H1 (cell line): Measurements from ENCODE around the gene CTNS. TPM values are rescaled to one million over a fixed set of nuclear protein-coding genes. Genes with fewer than 3 reads are reported as not detected.

Experiments used
- CTCF ChIA-PET: fragments of 300-600 bp; sonication (Branson Sonifier 250); formaldehyde crosslinking; loops from one replicate; lab custom pipeline; 2021; ENCODE audit not compliant: partially characterized antibody; lab: Charles Lee
- POLR2A ChIA-PET: fragments of 300-600 bp; sonication (Branson Sonifier 250); formaldehyde crosslinking; loops from one replicate; lab custom pipeline; 2021; ENCODE audit warnings: inconsistent platforms; ENCODE audit not compliant: partially characterized antibody; lab: Charles Lee
- DNase-seq, 2 experiments: peaks; one replicate each; pipeline versions ENCODE4 v3.0.0 to v3.0.0-alpha.2; 2010 to 2022; ENCODE audit warnings: low spot score in 2 of 2, low read depth in 1 of 2, mixed read lengths in 1 of 2
- FAIRE-seq: peaks from 2 replicates; lab custom pipeline; 2011; peaks lifted over from hg19 to GRCh38; lab: Jason Lieb, UNC
- H2AFZ ChIP-seq: 2 replicates; pipeline ENCODE4 v1.8.1; 2012; ENCODE audit warnings: low read length, inconsistent platforms
- H2AK5ac ChIP-seq: 2 replicates; pipeline ENCODE4 v1.6.1; 2013; ENCODE audit warnings: low read depth, low read length
- H2BK120ac ChIP-seq: replicated peaks from 2 replicates; pipeline ENCODE3; 2013; ENCODE audit warnings: low read depth, low read length, inconsistent platforms
- H2BK12ac ChIP-seq: 2 replicates; pipeline ENCODE4 v1.6.1; 2013; ENCODE audit warnings: low read depth, low read length
- H2BK15ac ChIP-seq: 2 replicates; pipeline ENCODE4 v1.6.1; 2013; ENCODE audit warnings: low read length
- H2BK20ac ChIP-seq: 2 replicates; pipeline ENCODE4 v1.6.1; 2013; ENCODE audit warnings: low read length
- H2BK5ac ChIP-seq: 2 replicates; pipeline ENCODE4 v1.6.1; 2013; ENCODE audit warnings: low read depth, low read length
- H3K14ac ChIP-seq: 2 replicates; pipeline ENCODE4 v1.6.1; 2013; ENCODE audit warnings: inconsistent platforms; ENCODE audit not compliant: insufficient read length
- H3K18ac ChIP-seq: 2 replicates; pipeline ENCODE4 v1.6.1; 2013; ENCODE audit warnings: low read length; ENCODE audit errors: extremely low read depth
- H3K23ac ChIP-seq: 2 replicates; pipeline ENCODE4 v1.6.1; 2013; ENCODE audit warnings: inconsistent platforms; ENCODE audit not compliant: insufficient read length
- H3K23me2 ChIP-seq: 2 replicates; pipeline ENCODE4 v1.6.1; 2013; ENCODE audit warnings: low read depth, low read length
- H3K27ac ChIP-seq: 2 replicates; pipeline ENCODE4 v1.6.1; 2011; ENCODE audit warnings: low read depth, low read length, inconsistent platforms
- H3K27me3 ChIP-seq, 4 experiments: replicated peaks in 1 of 4; 1 replicate in 1 of 4; 2 replicates in 3 of 4; pipeline versions ENCODE4 v1.6.1 to v1.8.1; 2011 to 2013; ENCODE audit warnings: low read length in 3 of 4, mild to moderate bottlenecking in 3 of 4, inconsistent platforms in 2 of 4, mixed read lengths in 2 of 4, moderate library complexity in 1 of 4; ENCODE audit not compliant: control insufficient read depth in 3 of 4, insufficient read depth in 3 of 4; ENCODE audit errors: extremely low read depth in 1 of 4
- H3K36me3 ChIP-seq, 4 experiments: 2 replicates each; pipeline versions ENCODE4 v1.6.1 to v1.8.1; 2011 to 2013; ENCODE audit warnings: mild to moderate bottlenecking in 4 of 4, low read length in 3 of 4, moderate library complexity in 2 of 4, control low read depth in 1 of 4, inconsistent platforms in 1 of 4; ENCODE audit not compliant: insufficient read depth in 4 of 4, control insufficient read depth in 2 of 4
- H3K4ac ChIP-seq: replicated peaks from 2 replicates; pipeline ENCODE3; 2013; ENCODE audit warnings: low read length, low read depth, mixed read lengths, inconsistent platforms; ENCODE audit not compliant: insufficient read length
- H3K4me1 ChIP-seq, 4 experiments: replicated peaks in 1 of 4; 1 replicate in 1 of 4; 2 replicates in 3 of 4; pipeline versions ENCODE4 v1.6.1 to v1.8.1; 2011 to 2013; ENCODE audit warnings: low read length in 3 of 4, inconsistent platforms in 2 of 4, mixed read lengths in 1 of 4; ENCODE audit not compliant: insufficient read depth in 4 of 4, control insufficient read depth in 3 of 4
- H3K4me2 ChIP-seq, 2 experiments: 2 replicates each; pipeline versions ENCODE4 v1.6.1 to v1.8.1; 2011 to 2013; ENCODE audit warnings: low read depth in 2 of 2, low read length in 2 of 2, control low read depth in 1 of 2, inconsistent platforms in 1 of 2, mild to moderate bottlenecking in 1 of 2; ENCODE audit not compliant: insufficient read depth in 1 of 2
- H3K4me3 ChIP-seq, 4 experiments: fragments of 200-600, 300-600 bp in 1 of 4; sonication (generic), shearing (Covaris generic), sonication (Bioruptor Twin) in 1 of 4; 2 replicates each; pipeline versions ENCODE4 v1.5.1 to v1.8.1; 2011 to 2016; ENCODE audit warnings: low read length in 4 of 4, low read depth in 3 of 4, control low read depth in 2 of 4, inconsistent platforms in 2 of 4, mild to moderate bottlenecking in 2 of 4, mixed read lengths in 1 of 4, moderate library complexity in 1 of 4; ENCODE audit not compliant: insufficient read depth in 2 of 4; ENCODE audit errors: extremely low read depth in 1 of 4
- H3K56ac ChIP-seq: replicated peaks from 2 replicates; pipeline ENCODE3; 2013; ENCODE audit warnings: low read depth, mild to moderate bottlenecking, mixed read lengths, low read length, inconsistent platforms; ENCODE audit not compliant: insufficient read length
- H3K79me1 ChIP-seq: 2 replicates; pipeline ENCODE4 v1.6.1; 2013; ENCODE audit warnings: low read depth, low read length, control low read depth
- H3K79me2 ChIP-seq, 2 experiments: 2 replicates each; pipeline versions ENCODE4 v1.6.1 to v1.8.1; 2012 to 2013; ENCODE audit warnings: low read length in 2 of 2, mild to moderate bottlenecking in 2 of 2, inconsistent platforms in 1 of 2; ENCODE audit not compliant: insufficient read depth in 2 of 2, control insufficient read depth in 1 of 2
- H3K9ac ChIP-seq, 4 experiments: replicated peaks in 1 of 4; 1 replicate in 1 of 4; 2 replicates in 3 of 4; pipeline versions ENCODE4 v1.6.1 to v1.8.1; 2011 to 2013; ENCODE audit warnings: low read depth in 3 of 4, low read length in 3 of 4, control low read depth in 2 of 4, mild to moderate bottlenecking in 2 of 4, moderate library complexity in 2 of 4, inconsistent platforms in 1 of 4; ENCODE audit errors: extremely low read depth in 1 of 4
- H3K9me3 ChIP-seq, 2 experiments: 2 replicates each; pipeline versions ENCODE4 v1.6.1 to v1.8.1; 2012 to 2013; ENCODE audit warnings: mild to moderate bottlenecking in 2 of 2, moderate library complexity in 2 of 2, control low read depth in 1 of 2, inconsistent platforms in 1 of 2, low read depth in 1 of 2, low read length in 1 of 2, mixed read lengths in 1 of 2; ENCODE audit not compliant: insufficient read depth in 2 of 2
- H4K20me1 ChIP-seq, 2 experiments: replicated peaks in 1 of 2; 2 replicates each; pipeline versions ENCODE3 to v1.8.1; 2011 to 2013; ENCODE audit warnings: inconsistent platforms in 2 of 2, low read length in 2 of 2, mild to moderate bottlenecking in 1 of 2; ENCODE audit not compliant: insufficient read depth in 2 of 2, control insufficient read depth in 1 of 2
- H4K5ac ChIP-seq: 2 replicates; pipeline ENCODE4 v1.6.1; 2013; ENCODE audit warnings: low read length, low read depth, mixed read lengths, inconsistent platforms; ENCODE audit not compliant: insufficient read length
- H4K8ac ChIP-seq: 2 replicates; pipeline ENCODE4 v1.8.0; 2013; ENCODE audit warnings: mild to moderate bottlenecking, moderate library complexity, low read length, inconsistent platforms; ENCODE audit not compliant: insufficient read depth; ENCODE audit errors: extremely low read depth
- H4K91ac ChIP-seq: replicated peaks from 2 replicates; pipeline ENCODE3; 2013; ENCODE audit warnings: low read length, mixed read lengths, inconsistent platforms; ENCODE audit not compliant: insufficient read length
- TCF12 ChIP-seq: IDR thresholded peaks from 2 replicates; pipeline ENCODE4 v1.6.1; 2011; ENCODE audit warnings: low read depth, mild to moderate bottlenecking, low read length
- TEAD4 ChIP-seq: IDR thresholded peaks from 2 replicates; pipeline ENCODE4 v1.6.1; 2012; ENCODE audit warnings: low read depth, low read length, inconsistent platforms, mixed read lengths
- USF2 ChIP-seq: IDR thresholded peaks from 2 replicates; pipeline ENCODE4 v1.6.1; 2011; ENCODE audit warnings: low read length, improper control_type of control experiment
- WGBS, 2 experiments: shearing (Covaris generic) in 1 of 2; methylation state at CpG; one replicate each; pipeline versions ENCODE4 v1.1.6 to v1.1.7; 2013 to 2015; ENCODE audit warnings: low lambda C conversion rate in 2 of 2, mixed read lengths in 2 of 2, inconsistent platforms in 1 of 2, low coverage in 1 of 2, missing lambda C conversion rate in 1 of 2; ENCODE audit not compliant: insufficient replicate concordance in 2 of 2, insufficient coverage in 1 of 2, insufficient read length in 1 of 2; ENCODE audit errors: extremely low coverage in 1 of 2, missing lambda C conversion rate in 1 of 2; 5-methylcytosine and 5-hydroxymethylcytosine counted together
- polyA plus RNA-seq, 7 experiments: library from polyadenylated mRNA; depleted of rRNA in 3 of 7; stranded (reverse) in 5 of 7; unstranded in 2 of 7; fragments of >200 nt in 5 of 7; fragments of 200-250 nt in 2 of 7; gene quantifications; 1 replicate in 5 of 7; 2 replicates in 1 of 7; 4 replicates in 1 of 7; pipeline versions ENCODE4 v1.2.1 to v1.2.3, GENCODE V29; 2011 to 2013; ENCODE audit warnings: missing spikeins in 2 of 7, mixed read lengths in 2 of 7
- total RNA-seq: library from RNA; stranded (reverse); fragmentation: NEBNext Ultra II Directional; extraction: Animal tissue kit (Norgen Biotek cat#: 25700); gene quantifications from 2 replicates; pipeline ENCODE4 v1.2.1, GENCODE V29; 2021

Gene CTNS
- total and polyA plus RNA-seq, 2 of the 8 experiments (the other 6 are each of a cell fraction or from before 2014, with no cell fraction given), result 11.6 to 12.9 TPM

- no peak for DNase-seq
- H3K27me3 ChIP-seq, result no peaks in the 10 kb centered on the region
- no peaks in the 10 kb centered on the region for H3K23me2 ChIP-seq
- H3K9me3 ChIP-seq, result peaks cover 0 to 4% of the 10 kb centered on the region in 2 experiments; a peak in 1 of 4 replicates
- no peak overlapping the region for H3K27ac ChIP-seq
- no peak overlapping the region for H3K4ac ChIP-seq
- H3K14ac ChIP-seq, result no peak overlapping the region
- peaks cover 0 to 18% (median 4%) of the 10 kb centered on the region in 4 experiments; a peak in 6 of 8 replicates for H3K36me3 ChIP-seq
- no peaks in the 10 kb centered on the region for H3K4me1 ChIP-seq
- no peak overlapping the region for H2AFZ ChIP-seq
- no peak overlapping the region for H3K23ac ChIP-seq
- H3K56ac ChIP-seq, result no peak overlapping the region
- H3K18ac ChIP-seq, result no peak overlapping the region
- H4K5ac ChIP-seq, result no peak overlapping the region
- no peak overlapping the region for H2BK20ac ChIP-seq
- H3K4me2 ChIP-seq, result no peak overlapping the region
- H2BK15ac ChIP-seq, result no peak overlapping the region
- no peaks in the 10 kb centered on the region for H3K79me2 ChIP-seq
- no peaks in the 10 kb centered on the region for H3K79me1 ChIP-seq
- FAIRE-seq, result no peak
- no peak overlapping the region for H4K91ac ChIP-seq
- WGBS, 2 experiments, result 90% methylated on average over 17 of the region's 17 CpGs; no CpG with 5 or more reads in 1 of the 2 experiments
- no peak overlapping the region for H2AK5ac ChIP-seq
- no peak overlapping the region for H3K4me3 ChIP-seq
- no peak overlapping the region for H2BK5ac ChIP-seq
- H2BK12ac ChIP-seq, result no peak overlapping the region
- ChIA-PET CTCF (interaction anchor here (0.6 to 4.2 kb wide), 27 partner anchors 8 to 766 kb away, joined by 3 to 30 read pairs (median 4); partner anchors contain the start of genes HASPIN and P2RX5), POLR2A (interaction anchor here (0.7 to 1.9 kb wide), 6 partner anchors 10 to 96 kb away, joined by 3 to 8 read pairs (median 4); no protein-coding TSS in a partner anchor)
- H4K20me1 ChIP-seq, result peaks cover 0 to 3% of the 10 kb centered on the region in 2 experiments
- no peak overlapping the region for H2BK120ac ChIP-seq
- no peak overlapping the region for H3K9ac ChIP-seq
- no peak overlapping the region for H4K8ac ChIP-seq
- TF ChIP-seq USF2, result no peak
- TF ChIP-seq TCF12, result no peak
- no peak for TF ChIP-seq TEAD4
Measured at GRCh38 chr17:3603119-3603869, 33.3 kb upstream of the CTNS start.
